Fibroblast of lung (primary cell): Measurements from ENCODE around the gene TM9SF1. TPM values are rescaled to one million over a fixed set of nuclear protein-coding genes. Genes with fewer than 3 reads are reported as not detected.
"Not testable (repeated sequence)": the region's sequence is repeated elsewhere in the genome, so short reads cannot be mapped to it uniquely, and the experiment has no call there.

Experiments used
- DNase-seq, 2 donors: peaks; one replicate each; pipeline versions ENCODE4 v3.0.0 to v3.0.0-alpha.2; 2010; ENCODE audit warnings: low read depth in 2 of 2
- H2AFZ ChIP-seq: 2 replicates; pipeline ENCODE4 v1.5.1; 2012; ENCODE audit warnings: low read length, control low read depth, inconsistent platforms
- H3K27ac ChIP-seq: 2 replicates; pipeline ENCODE4 v1.5.1; 2011; ENCODE audit warnings: low read length, control low read depth; ENCODE audit not compliant: insufficient read depth
- H3K27me3 ChIP-seq: 2 replicates; pipeline ENCODE4 v1.5.1; 2011; ENCODE audit warnings: mild to moderate bottlenecking, low read length; ENCODE audit not compliant: control insufficient read depth, insufficient read depth
- H3K36me3 ChIP-seq: 2 replicates; pipeline ENCODE4 v1.5.1; 2011; ENCODE audit warnings: low read length; ENCODE audit not compliant: control insufficient read depth, insufficient read depth
- H3K4me1 ChIP-seq: 2 replicates; pipeline ENCODE4 v1.5.1; 2011; ENCODE audit warnings: low read length; ENCODE audit not compliant: control insufficient read depth, insufficient read depth; ENCODE audit errors: extremely low read depth
- H3K4me2 ChIP-seq: 2 replicates; pipeline ENCODE4 v1.5.1; 2011; ENCODE audit warnings: low read length, control low read depth; ENCODE audit not compliant: insufficient read depth; ENCODE audit errors: extremely low read depth
- H3K4me3 ChIP-seq, 4 experiments: fragments of 200-600 bp in 1 of 4; sonication (generic) in 1 of 4; replicated peaks in 1 of 4; 2 replicates each; pipeline ENCODE4 v1.5.1; 2011 to 2016; ENCODE audit warnings: low read length in 4 of 4, low read depth in 3 of 4, mild to moderate bottlenecking in 3 of 4, control low read depth in 2 of 4, inconsistent platforms in 1 of 4, mixed read lengths in 1 of 4; ENCODE audit not compliant: insufficient read depth in 1 of 4; ENCODE audit errors: control extremely low read depth in 1 of 4
- H3K79me2 ChIP-seq: 2 replicates; pipeline ENCODE4 v1.5.1; 2012; ENCODE audit warnings: mild to moderate bottlenecking, low read length, inconsistent platforms; ENCODE audit not compliant: control insufficient read depth, insufficient read depth
- H3K9ac ChIP-seq: 2 replicates; pipeline ENCODE4 v1.5.1; 2011; ENCODE audit warnings: mild to moderate bottlenecking, low read length, control low read depth; ENCODE audit not compliant: insufficient read depth
- H3K9me3 ChIP-seq: 2 replicates; pipeline ENCODE4 v1.5.1; 2012; ENCODE audit warnings: low read depth, low read length; ENCODE audit not compliant: control insufficient read depth, insufficient read depth
- H4K20me1 ChIP-seq: 2 replicates; pipeline ENCODE4 v1.5.1; 2011; ENCODE audit warnings: low read length; ENCODE audit not compliant: control insufficient read depth, insufficient read depth; ENCODE audit errors: extremely low read depth
- CTCF ChIP-seq, 2 donors: IDR thresholded peaks in 1 of 2; conservative IDR thresholded peaks in 1 of 2; 1 replicate in 1 of 2; 2 replicates in 1 of 2; pipeline ENCODE4 v1.5.1; 2011 to 2012; ENCODE audit warnings: low read length in 2 of 2, control low read depth in 1 of 2, inconsistent platforms in 1 of 2, low read depth in 1 of 2, mild to moderate bottlenecking in 1 of 2
- EZH2 ChIP-seq: IDR thresholded peaks from 2 replicates; pipeline ENCODE4 v1.5.1; 2012; ENCODE audit warnings: low read length, control low read depth, mild to moderate bottlenecking; ENCODE audit errors: missing control alignments
- polyA plus RNA-seq, 2 donors: library from polyadenylated mRNA; depleted of rRNA in 1 of 2; stranded (reverse) in 1 of 2; unstranded in 1 of 2; fragments of >200 nt; gene quantifications; 2 replicates each; pipeline ENCODE4 v1.2.1, GENCODE V29; 2011 to 2012; ENCODE audit warnings: missing spikeins in 1 of 2
- total RNA-seq: library from RNA; depleted of rRNA; stranded (reverse); fragments of >200 nt; gene quantifications from 2 replicates; pipeline ENCODE4 v1.2.1, GENCODE V29; 2014

TM9SF1 gene
- total and polyA plus RNA-seq, 2 donors (not counting 1 experiment from before 2014, with no cell fraction given), result 61.6 to 65.1 TPM

- not testable (repeated sequence) for H3K27ac ChIP-seq, H3K9ac ChIP-seq, H2AFZ ChIP-seq, H3K4me2 ChIP-seq, H3K27me3 ChIP-seq, DNase-seq, H3K4me3 ChIP-seq, H3K9me3 ChIP-seq, H3K79me2 ChIP-seq, H4K20me1 ChIP-seq, H3K4me1 ChIP-seq
- peaks cover 10% of the 10 kb centered on the region for H3K36me3 ChIP-seq
Measured at GRCh38 chr14:24202538-24202937, 7.3 kb upstream of the TM9SF1 start.

GRCh38 chr14:24198814-24199524 is 3.7 kb upstream of the TM9SF1 start:
- no peak overlapping the region for H3K27ac ChIP-seq
- TF ChIP-seq CTCF (conservative IDR thresholded peaks at IDR 0.05 in 1 of 2, IDR thresholded peaks at IDR 0.05 in 1 of 2; ENCODE audit: low read depth in 1 of 2, low read length in 2 of 2), result no peak
- no peak for TF ChIP-seq EZH2
- no peaks in the 10 kb centered on the region for H3K9me3 ChIP-seq
- H4K20me1 ChIP-seq, result no peaks in the 10 kb centered on the region
- no peak overlapping the region for H3K4me2 ChIP-seq
- H3K9ac ChIP-seq, result no peak overlapping the region
- no peak for DNase-seq
- no peaks in the 10 kb centered on the region for H3K36me3 ChIP-seq
- no peaks in the 10 kb centered on the region for H3K4me1 ChIP-seq
- H3K27me3 ChIP-seq, result no peaks in the 10 kb centered on the region
- no peak overlapping the region for H3K4me3 ChIP-seq
- no peak overlapping the region for H2AFZ ChIP-seq
- peaks cover 22% of the 10 kb centered on the region for H3K79me2 ChIP-seq

- H3K27me3 ChIP-seq, result no peaks in the 10 kb centered on the region
- no peak overlapping the region for H2AFZ ChIP-seq
- peak overlapping the region; percentile 81 for H3K4me2 ChIP-seq
- TF ChIP-seq CTCF (conservative IDR thresholded peaks at IDR 0.05 in 1 of 2, IDR thresholded peaks at IDR 0.05 in 1 of 2; ENCODE audit: low read depth in 1 of 2, low read length in 2 of 2) (no peak), EZH2 (no peak)
- no peak overlapping the region for H3K27ac ChIP-seq
- no peaks in the 10 kb centered on the region for H4K20me1 ChIP-seq
- peak overlapping the region in 1 of 4 experiments; percentile 93 for H3K4me3 ChIP-seq
- H3K79me2 ChIP-seq, result peaks cover 29% of the 10 kb centered on the region
- no peaks in the 10 kb centered on the region for H3K4me1 ChIP-seq
- H3K9me3 ChIP-seq, result no peaks in the 10 kb centered on the region
- peaks cover 9% of the 10 kb centered on the region for H3K36me3 ChIP-seq
- DNase-seq, result no peak
- no peak overlapping the region for H3K9ac ChIP-seq
Measured at GRCh38 chr14:24197056-24197450, 1.8 kb upstream of the TM9SF1 start.
